DMS153 (cell line): ENCODE results near the gene MLST8.
"Not testable (repeated sequence)": the region's sequence is repeated elsewhere in the genome, so short reads cannot be mapped to it uniquely, and the experiment has no call there.

Experiments
- DNase-seq: peaks from one replicate; lab custom pipeline; 2025; lab: John Stamatoyannopoulos, UW

Gene MLST8

GRCh38 chr16:2232094-2232990, 27.1 kb downstream of the MLST8 start:
- DNase-seq: no peak

- no peak for DNase-seq
Measured at GRCh38 chr16:2233046-2233775, 28.0 kb downstream of the MLST8 start.

GRCh38 chr16:2233872-2234812, 28.9 kb downstream of the MLST8 start:
- DNase-seq: peak; percentile 73

GRCh38 chr16:2234813-2235170, 29.5 kb downstream of the MLST8 start:
- DNase-seq: no peak

- no peak for DNase-seq
Measured at GRCh38 chr16:2235234-2235651, 30.0 kb downstream of the MLST8 start.

GRCh38 chr16:2235695-2236336, 30.6 kb downstream of the MLST8 start:
- no peak for DNase-seq

GRCh38 chr16:2236337-2237101, 31.3 kb downstream of the MLST8 start, which contains the start of gene DNASE1L2:
DNASE1L2 (plus strand) TSS chr16:2236444; CDS start chr16:2236817, 373 bp downstream.
- no peak for DNase-seq

- no peak for DNase-seq
Measured at GRCh38 chr16:2237102-2237482, 31.8 kb downstream of the MLST8 start.

- no peak for DNase-seq
Measured at GRCh38 chr16:2237493-2238149, 32.4 kb downstream of the MLST8 start.

- no peak for DNase-seq
Measured at GRCh38 chr16:2238150-2238837, 33.0 kb downstream of the MLST8 start.

GRCh38 chr16:2238838-2239675, 33.8 kb downstream of the MLST8 start:
- DNase-seq: no peak

GRCh38 chr16:2240331-2240730, 35.1 kb downstream of the MLST8 start:
- DNase-seq: not testable (repeated sequence)

- DNase-seq: no peak
Measured at GRCh38 chr16:2242598-2242997, 37.3 kb downstream of the MLST8 start.

- no peak for DNase-seq
Measured at GRCh38 chr16:2243031-2243528, 37.8 kb downstream of the MLST8 start.

GRCh38 chr16:2243781-2244180, 38.5 kb downstream of the MLST8 start:
- no peak for DNase-seq

- DNase-seq: no peak
Measured at GRCh38 chr16:2244301-2244700, 39.0 kb downstream of the MLST8 start.

- DNase-seq: no peak
Measured at GRCh38 chr16:2244926-2245795, 39.9 kb downstream of the MLST8 start.
